SK-N-SH (cell line): ENCODE measurements around the gene TMEM51. TPM values are rescaled to one million over a fixed set of nuclear protein-coding genes. Genes with fewer than 3 reads are reported as not detected.

Source experiments
- CTCF ChIA-PET: fragments of 300-600, 350-600 bp; formaldehyde crosslinking; extraction: SDS; loops from one replicate; lab custom pipeline; 2021; lab: Yijun Ruan, JAX
- POLR2A ChIA-PET: fragments of 350-600 bp; sonication (Branson Sonifier 250); formaldehyde crosslinking; extraction: SDS; loops from one replicate; lab custom pipeline; 2020; ENCODE audit warnings: antibody characterized with exemption, inconsistent platforms; lab: Yijun Ruan, JAX
- DNase-seq: peaks from one replicate; pipeline ENCODE4 v3.0.0; 2012
- H2AFZ ChIP-seq: fragments of 200-600 bp; sonication (generic); 2 replicates; pipeline ENCODE4 v1.8.1; 2016; ENCODE audit warnings: antibody characterized with exemption, mild to moderate bottlenecking, low read depth
- H3F3A ChIP-seq: fragments of 200-600 bp; sonication (generic); replicated peaks from 2 replicates; pipeline ENCODE3; 2016; ENCODE audit warnings: antibody characterized with exemption, mild to moderate bottlenecking; ENCODE audit not compliant: insufficient read depth
- H3K27ac ChIP-seq, 2 experiments: fragments of 200-500 bp in 1 of 2; fragments of 200-600 bp in 1 of 2; sonication (Bioruptor generic) in 1 of 2; sonication (generic), shearing (Covaris generic) in 1 of 2; 2 replicates each; pipeline versions ENCODE4 v1.5.1 to v1.6.1; 2014 to 2016; ENCODE audit warnings: low read depth in 2 of 2, inconsistent platforms in 1 of 2, low read length in 1 of 2, mild to moderate bottlenecking in 1 of 2, mixed read lengths in 1 of 2
- H3K27me3 ChIP-seq: fragments of 200-600 bp; sonication (generic), shearing (Covaris generic); 2 replicates; pipeline ENCODE4 v1.6.1; 2016; ENCODE audit warnings: mixed run types; ENCODE audit not compliant: insufficient read depth
- H3K36me3 ChIP-seq, 2 experiments: fragments of 200-500 bp in 1 of 2; fragments of 200-600 bp in 1 of 2; sonication (Bioruptor generic) in 1 of 2; sonication (generic) in 1 of 2; replicated peaks in 1 of 2; 2 replicates each; pipeline versions ENCODE3 to v1.5.1; 2014 to 2016; ENCODE audit warnings: low read length in 1 of 2, mild to moderate bottlenecking in 1 of 2; ENCODE audit not compliant: insufficient read depth in 2 of 2, control insufficient read depth in 1 of 2
- H3K4me1 ChIP-seq, 2 experiments: fragments of 200-500 bp in 1 of 2; fragments of 200-600 bp in 1 of 2; sonication (Bioruptor generic) in 1 of 2; sonication (generic), shearing (Covaris generic) in 1 of 2; 2 replicates each; pipeline versions ENCODE4 v1.5.1 to v1.6.1; 2014 to 2016; ENCODE audit warnings: low read depth in 1 of 2, low read length in 1 of 2, mixed run types in 1 of 2; ENCODE audit not compliant: insufficient read depth in 2 of 2, control insufficient read depth in 1 of 2
- H3K4me2 ChIP-seq: fragments of 200-600 bp; sonication (generic), shearing (Covaris generic); 2 replicates; pipeline ENCODE4 v1.6.1; 2017; ENCODE audit warnings: mixed run types
- H3K4me3 ChIP-seq, 2 experiments: fragments of 200-500 bp in 1 of 2; fragments of 200-600 bp in 1 of 2; sonication (Bioruptor generic) in 1 of 2; sonication (generic), shearing (Covaris generic) in 1 of 2; 2 replicates each; pipeline versions ENCODE4 v1.5.1 to v1.8.1; 2014 to 2016; ENCODE audit warnings: low read depth in 2 of 2, inconsistent platforms in 1 of 2, low read length in 1 of 2, mild to moderate bottlenecking in 1 of 2, mixed read lengths in 1 of 2, moderate library complexity in 1 of 2
- H3K79me2 ChIP-seq: fragments of 200-600 bp; sonication (generic); 2 replicates; pipeline ENCODE4 v1.8.1; 2017; ENCODE audit warnings: mild to moderate bottlenecking; ENCODE audit not compliant: insufficient read depth
- H3K9ac ChIP-seq: fragments of 200-600 bp; sonication (generic); 2 replicates; pipeline ENCODE4 v1.6.1; 2017; ENCODE audit warnings: mixed run types
- H3K9me2 ChIP-seq: fragments of 200-600 bp; sonication (generic); 2 replicates; pipeline ENCODE4 v1.6.1; 2017; ENCODE audit warnings: mixed run types
- H3K9me3 ChIP-seq: fragments of 200-600 bp; sonication (generic); 2 replicates; pipeline ENCODE4 v1.6.1; 2017; ENCODE audit warnings: mixed run types, mild to moderate bottlenecking, moderate library complexity
- H4K20me1 ChIP-seq: fragments of 200-600 bp; sonication (generic); 2 replicates; pipeline ENCODE4 v1.6.1; 2017; ENCODE audit warnings: mild to moderate bottlenecking, mixed run types; ENCODE audit not compliant: insufficient read depth
- ELF1 ChIP-seq: IDR thresholded peaks from 2 replicates; pipeline ENCODE4 v1.4.0; 2012
- EZH2phosphoT487 ChIP-seq: fragments of 200-600 bp; sonication (generic); IDR thresholded peaks from 2 replicates; pipeline ENCODE4 v1.6.1; 2017; ENCODE audit warnings: low read depth, mixed run types, mild to moderate bottlenecking, antibody characterized with exemption, moderate library complexity, borderline replicate concordance
- FOXM1 ChIP-seq: IDR thresholded peaks from 2 replicates; pipeline ENCODE4 v1.4.0; 2012; ENCODE audit warnings: low read depth, mild to moderate bottlenecking
- GABPA ChIP-seq: IDR thresholded peaks from 2 replicates; pipeline ENCODE4 v1.4.0; 2012; ENCODE audit warnings: low read depth, mild to moderate bottlenecking
- MEF2A ChIP-seq: IDR thresholded peaks from 2 replicates; pipeline ENCODE4 v1.4.0; 2012; ENCODE audit warnings: low read depth, borderline replicate concordance
- MXI1 ChIP-seq: IDR thresholded peaks from 2 replicates; pipeline ENCODE4 v1.6.1; 2012; ENCODE audit warnings: mild to moderate bottlenecking, low read depth, low read length, improper control_type of control experiment
- NFIC ChIP-seq: IDR thresholded peaks from 2 replicates; pipeline ENCODE4 v1.4.0; 2012; ENCODE audit warnings: borderline replicate concordance
- NRF1 ChIP-seq: IDR thresholded peaks from 2 replicates; pipeline ENCODE4 v1.6.1; 2012; ENCODE audit warnings: low read depth, mild to moderate bottlenecking, low read length
- POLR2AphosphoS5 ChIP-seq: IDR thresholded peaks from 2 replicates; pipeline ENCODE4 v1.6.1; 2012; ENCODE audit warnings: low read depth, low read length
- RAD21 ChIP-seq: IDR thresholded peaks from 2 replicates; pipeline ENCODE4 v1.6.1; 2012; ENCODE audit warnings: mild to moderate bottlenecking, low read length
- REST ChIP-seq: IDR thresholded peaks from 2 replicates; pipeline ENCODE4 v1.6.1; 2012; ENCODE audit warnings: mild to moderate bottlenecking, low read depth, low read length, moderate library complexity
- RFX5 ChIP-seq: IDR thresholded peaks from 2 replicates; pipeline ENCODE4 v1.6.1; 2012; ENCODE audit warnings: mild to moderate bottlenecking, improper control_type of control experiment, low read length
- SIN3A ChIP-seq: IDR thresholded peaks from 2 replicates; pipeline ENCODE4 v1.6.1; 2012; ENCODE audit warnings: low read depth, mild to moderate bottlenecking, low read length, moderate library complexity, borderline replicate concordance
- SMC3 ChIP-seq: IDR thresholded peaks from 2 replicates; pipeline ENCODE4 v1.6.1; 2012; ENCODE audit warnings: low read depth, low read length, improper control_type of control experiment
- TAF1 ChIP-seq: IDR thresholded peaks from 2 replicates; pipeline ENCODE4 v1.6.1; 2012; ENCODE audit warnings: low read depth, mild to moderate bottlenecking, low read length, moderate library complexity, borderline replicate concordance
- TCF12 ChIP-seq: IDR thresholded peaks from 2 replicates; pipeline ENCODE4 v1.4.0; 2012
- TEAD4 ChIP-seq: IDR thresholded peaks from 2 replicates; pipeline ENCODE4 v1.4.0; 2012; ENCODE audit warnings: mild to moderate bottlenecking, borderline replicate concordance; ENCODE audit not compliant: insufficient read depth
- USF1 ChIP-seq: IDR thresholded peaks from 2 replicates; pipeline ENCODE4 v1.4.0; 2012; ENCODE audit warnings: low read depth, borderline replicate concordance
- USF2 ChIP-seq: fragments of 150-350 bp; IDR thresholded peaks from 2 replicates; pipeline ENCODE4 v1.6.1; 2017; ENCODE audit warnings: antibody characterized with exemption, low read length, low read depth, borderline replicate concordance
- WGBS: methylation state at CpG from one replicate; pipeline ENCODE4 v1.1.6; 2017; ENCODE audit warnings: low lambda C conversion rate; 5-methylcytosine and 5-hydroxymethylcytosine counted together
- polyA plus RNA-seq, 3 experiments: library from polyadenylated mRNA; depleted of rRNA; stranded (reverse); fragments of >200 nt; gene quantifications; 2 replicates each; pipeline ENCODE4 v1.2.3, GENCODE V29; 2012
- TF ChIP-seq, protein P1 (sequence below): fragments of 200-600 bp; sonication (generic); IDR thresholded peaks from 2 replicates; pipeline ENCODE4 v1.6.1; 2017; ENCODE audit warnings: antibody characterized with exemption, mild to moderate bottlenecking, moderate library complexity
- TF ChIP-seq, protein P2 (sequence below): fragments of 150-350 bp; IDR thresholded peaks from 2 replicates; pipeline ENCODE4 v1.6.1; 2016; ENCODE audit warnings: mild to moderate bottlenecking, low read depth, low read length

TMEM51 gene
- polyA plus RNA-seq, 1 of the 3 experiments (the other 2 are of a cell fraction): 25.6 TPM

- no peak for DNase-seq
- H3K79me2 ChIP-seq: no peaks in the 10 kb centered on the region
- TF ChIP-seq REST: no peak
- TF ChIP-seq MEF2A: no peak
- TF ChIP-seq ELF1: no peak
- no peak for TF ChIP-seq NRF1
- no peak for TF ChIP-seq TAF1
- TF ChIP-seq RAD21: no peak
- no peak for TF ChIP-seq USF2
- TF ChIP-seq SIN3A: no peak
- no peak for TF ChIP-seq FOXM1
- no peak for TF ChIP-seq EZH2phosphoT487
- TF ChIP-seq RFX5: no peak
- no peak overlapping the region for H3K4me2 ChIP-seq
- no peaks in the 10 kb centered on the region for H4K20me1 ChIP-seq
- H3K4me1 ChIP-seq: peaks cover 0 to 52% of the 10 kb centered on the region in 2 experiments; a peak in 2 of 4 replicates
- no peaks in the 10 kb centered on the region for H3K36me3 ChIP-seq
- 81% methylated on average over 3 of the region's 4 CpGs for WGBS
- H3K27ac ChIP-seq: peak overlapping the region in 1 of 2 experiments; percentile 18; a peak in 1 of 4 replicates
- ChIA-PET CTCF (interaction anchor here (0.6 to 3.1 kb wide), 4 partner anchors 53 to 261 kb away, joined by 3 to 10 read pairs (median 4); no protein-coding TSS in a partner anchor), POLR2A (no interaction called here)
- H3K9me3 ChIP-seq: no peaks in the 10 kb centered on the region
- H3K27me3 ChIP-seq: no peaks in the 10 kb centered on the region
- H3K9ac ChIP-seq: no peak overlapping the region
- H3K9me2 ChIP-seq: no peaks in the 10 kb centered on the region
- H3F3A ChIP-seq: no peaks in the 10 kb centered on the region
- no peak overlapping the region for H2AFZ ChIP-seq
- no peak overlapping the region for H3K4me3 ChIP-seq
Measured at GRCh38 chr1:15146971-15147376, 6.6 kb upstream of the TMEM51 start.

- Histone ChIP-seq H3K27ac (peak overlapping the region in 1 of 2 experiments; percentile 44; a peak in 1 of 4 replicates), H3K9ac (no peak overlapping the region), H3K36me3 (no peaks in the 10 kb centered on the region), H2AFZ (no peak overlapping the region), H3K9me3 (no peaks in the 10 kb centered on the region), H3K4me2 (no peak overlapping the region), H3K4me1 (peaks cover 0 to 53% of the 10 kb centered on the region in 2 experiments; a peak in 2 of 4 replicates), H3K9me2 (no peaks in the 10 kb centered on the region), H3K4me3 (no peak overlapping the region), H3F3A (peaks cover 4% of the 10 kb centered on the region), H4K20me1 (no peaks in the 10 kb centered on the region), H3K27me3 (no peaks in the 10 kb centered on the region), H3K79me2 (no peaks in the 10 kb centered on the region)
- ChIA-PET CTCF (interaction anchor here (0.7 to 7.2 kb wide), 5 partner anchors 8 to 260 kb away, joined by 3 to 88 read pairs (median 4); no protein-coding TSS in a partner anchor), POLR2A (no interaction called here)
- WGBS: 87% methylated on average over 6 of the region's 6 CpGs
- no peak for DNase-seq
- TF ChIP-seq EZH2phosphoT487 (no peak), TCF12 (no peak), GABPA (no peak), TEAD4 (no peak), RAD21 (no peak), NFIC (no peak), USF1 (no peak), MXI1 (no peak), POLR2AphosphoS5 (no peak), FOXM1 (no peak), SMC3 (no peak)
- TF ChIP-seq, protein P1, sequence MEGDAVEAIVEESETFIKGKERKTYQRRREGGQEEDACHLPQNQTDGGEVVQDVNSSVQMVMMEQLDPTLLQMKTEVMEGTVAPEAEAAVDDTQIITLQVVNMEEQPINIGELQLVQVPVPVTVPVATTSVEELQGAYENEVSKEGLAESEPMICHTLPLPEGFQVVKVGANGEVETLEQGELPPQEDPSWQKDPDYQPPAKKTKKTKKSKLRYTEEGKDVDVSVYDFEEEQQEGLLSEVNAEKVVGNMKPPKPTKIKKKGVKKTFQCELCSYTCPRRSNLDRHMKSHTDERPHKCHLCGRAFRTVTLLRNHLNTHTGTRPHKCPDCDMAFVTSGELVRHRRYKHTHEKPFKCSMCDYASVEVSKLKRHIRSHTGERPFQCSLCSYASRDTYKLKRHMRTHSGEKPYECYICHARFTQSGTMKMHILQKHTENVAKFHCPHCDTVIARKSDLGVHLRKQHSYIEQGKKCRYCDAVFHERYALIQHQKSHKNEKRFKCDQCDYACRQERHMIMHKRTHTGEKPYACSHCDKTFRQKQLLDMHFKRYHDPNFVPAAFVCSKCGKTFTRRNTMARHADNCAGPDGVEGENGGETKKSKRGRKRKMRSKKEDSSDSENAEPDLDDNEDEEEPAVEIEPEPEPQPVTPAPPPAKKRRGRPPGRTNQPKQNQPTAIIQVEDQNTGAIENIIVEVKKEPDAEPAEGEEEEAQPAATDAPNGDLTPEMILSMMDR: no peak
- TF ChIP-seq, protein P2, sequence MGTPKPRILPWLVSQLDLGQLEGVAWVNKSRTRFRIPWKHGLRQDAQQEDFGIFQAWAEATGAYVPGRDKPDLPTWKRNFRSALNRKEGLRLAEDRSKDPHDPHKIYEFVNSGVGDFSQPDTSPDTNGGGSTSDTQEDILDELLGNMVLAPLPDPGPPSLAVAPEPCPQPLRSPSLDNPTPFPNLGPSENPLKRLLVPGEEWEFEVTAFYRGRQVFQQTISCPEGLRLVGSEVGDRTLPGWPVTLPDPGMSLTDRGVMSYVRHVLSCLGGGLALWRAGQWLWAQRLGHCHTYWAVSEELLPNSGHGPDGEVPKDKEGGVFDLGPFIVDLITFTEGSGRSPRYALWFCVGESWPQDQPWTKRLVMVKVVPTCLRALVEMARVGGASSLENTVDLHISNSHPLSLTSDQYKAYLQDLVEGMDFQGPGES: no peak
Measured at GRCh38 chr1:15148004-15148403, 5.5 kb upstream of the TMEM51 start.
